ENCODE data around the gene FAM184B.

The FAM184B gene

DNA sequence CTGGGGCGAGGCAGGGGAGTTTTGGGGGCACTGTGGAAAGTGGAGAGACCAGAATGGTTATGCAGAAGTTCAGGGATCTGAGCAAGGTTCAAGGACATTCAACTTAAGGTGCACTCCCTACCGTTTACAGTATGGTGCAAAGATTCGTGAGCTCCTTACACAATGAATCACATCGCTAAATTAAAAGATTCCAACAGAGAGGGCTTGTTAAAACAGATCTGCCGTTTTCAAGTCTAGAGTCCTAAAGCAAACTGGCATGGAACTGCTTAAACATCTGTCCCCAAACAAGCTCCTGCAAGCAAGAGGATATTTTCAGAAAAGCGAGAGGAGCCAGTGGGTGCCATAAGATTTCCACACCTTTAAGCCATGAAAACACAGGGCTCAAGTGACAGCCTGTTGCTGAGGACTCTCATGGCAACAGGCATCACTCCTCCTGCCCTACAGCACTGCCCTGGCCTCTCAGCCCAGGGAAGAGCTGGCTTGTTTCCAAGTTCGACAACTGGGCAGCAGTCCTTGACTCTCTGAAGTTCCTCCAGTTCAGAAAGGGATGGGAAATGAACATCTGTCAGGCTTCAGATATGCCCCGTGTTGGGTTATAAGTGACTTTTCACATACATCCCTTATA, 10.0 kb downstream of the FAM184B start:
- no peak for DNase-seq

DNA sequence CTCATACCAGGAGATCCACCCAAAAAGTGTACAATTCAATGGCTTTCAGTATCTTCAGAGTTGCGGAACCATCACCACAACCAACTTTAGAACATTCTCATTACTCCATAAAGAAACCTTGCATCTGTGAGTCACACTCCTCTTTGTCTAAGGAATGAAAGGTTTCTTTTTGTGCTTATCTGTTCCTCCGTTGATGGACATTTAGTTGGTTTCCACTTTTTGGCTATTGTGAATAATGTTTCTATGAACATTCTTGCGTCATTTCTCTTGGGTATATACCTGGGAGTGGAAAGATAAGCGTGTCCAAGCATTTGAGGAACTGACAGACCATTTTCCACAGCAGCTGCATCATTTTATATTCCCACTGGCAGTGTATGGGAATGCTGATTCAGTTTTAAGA, 10.6 kb downstream of the FAM184B start:
- no peak for DNase-seq

DNA sequence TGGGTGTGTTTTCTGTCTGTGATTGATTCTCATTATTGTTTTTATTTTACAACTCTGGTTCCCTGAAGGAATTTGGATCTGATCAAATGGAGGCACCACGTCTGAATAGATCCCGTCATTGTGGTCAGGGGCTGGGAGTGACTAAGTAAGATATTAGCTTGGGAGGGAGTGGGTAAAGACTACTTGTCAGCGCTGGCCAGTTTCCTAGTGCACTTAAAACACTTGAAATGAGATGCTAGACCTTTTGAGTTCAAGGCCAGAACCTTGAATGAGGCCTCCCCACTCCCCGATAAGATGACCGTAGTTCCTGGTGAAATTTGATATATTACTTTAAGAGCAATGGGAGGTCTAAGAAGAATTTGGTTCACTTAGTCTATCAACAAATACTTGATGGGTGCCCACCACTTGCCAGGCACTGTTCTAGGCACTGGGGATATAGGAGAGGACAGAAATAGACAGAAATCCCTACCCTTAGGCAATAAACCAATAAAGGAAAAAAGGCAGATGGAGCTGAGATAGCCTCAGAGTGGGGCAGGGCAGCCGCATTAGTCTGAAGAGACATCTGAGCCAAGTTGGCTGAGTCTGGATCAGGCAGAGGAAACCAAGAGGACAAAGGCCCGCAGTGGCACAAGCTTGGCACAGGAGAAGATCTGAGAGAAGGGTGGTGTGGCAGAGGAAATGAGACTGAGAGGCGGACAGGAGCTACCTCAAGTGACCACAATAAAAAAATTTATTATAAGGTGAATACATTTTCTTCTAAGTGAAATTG, 11.8 kb downstream of the FAM184B start:
- no peak for DNase-seq

DNA sequence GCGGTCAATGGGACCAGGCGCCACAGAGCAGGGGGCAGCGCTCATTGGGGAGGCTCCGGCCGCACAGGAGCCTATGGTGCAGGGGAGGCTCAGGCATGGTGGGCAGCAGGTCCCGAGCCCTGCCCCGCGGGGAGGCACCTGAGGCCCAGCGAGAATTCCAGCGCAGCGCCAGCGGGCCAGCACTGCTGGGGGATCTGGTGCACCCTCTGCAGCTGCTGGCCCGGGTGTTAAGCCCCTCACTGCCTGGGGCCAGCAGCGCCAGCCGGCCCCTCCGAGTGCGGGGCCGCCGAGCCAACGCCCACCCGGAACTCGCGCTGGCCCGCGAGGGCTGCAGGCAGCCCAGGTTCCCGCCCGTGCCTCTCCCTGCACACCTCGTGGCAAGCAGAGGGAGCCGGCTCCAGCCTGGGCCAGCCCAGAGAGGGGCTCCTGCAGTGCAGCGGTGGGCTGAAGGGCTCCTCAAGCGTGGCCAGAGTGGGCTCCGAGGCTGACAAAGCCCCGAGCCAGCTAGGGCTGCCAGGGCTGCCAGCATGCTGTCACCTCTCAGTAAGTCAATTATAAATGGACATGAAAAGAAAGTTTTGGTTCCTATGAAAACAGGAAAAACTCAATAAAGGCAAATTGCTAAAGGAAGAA, 14.5 kb downstream of the FAM184B start:
- DNase-seq: no peak

DNA sequence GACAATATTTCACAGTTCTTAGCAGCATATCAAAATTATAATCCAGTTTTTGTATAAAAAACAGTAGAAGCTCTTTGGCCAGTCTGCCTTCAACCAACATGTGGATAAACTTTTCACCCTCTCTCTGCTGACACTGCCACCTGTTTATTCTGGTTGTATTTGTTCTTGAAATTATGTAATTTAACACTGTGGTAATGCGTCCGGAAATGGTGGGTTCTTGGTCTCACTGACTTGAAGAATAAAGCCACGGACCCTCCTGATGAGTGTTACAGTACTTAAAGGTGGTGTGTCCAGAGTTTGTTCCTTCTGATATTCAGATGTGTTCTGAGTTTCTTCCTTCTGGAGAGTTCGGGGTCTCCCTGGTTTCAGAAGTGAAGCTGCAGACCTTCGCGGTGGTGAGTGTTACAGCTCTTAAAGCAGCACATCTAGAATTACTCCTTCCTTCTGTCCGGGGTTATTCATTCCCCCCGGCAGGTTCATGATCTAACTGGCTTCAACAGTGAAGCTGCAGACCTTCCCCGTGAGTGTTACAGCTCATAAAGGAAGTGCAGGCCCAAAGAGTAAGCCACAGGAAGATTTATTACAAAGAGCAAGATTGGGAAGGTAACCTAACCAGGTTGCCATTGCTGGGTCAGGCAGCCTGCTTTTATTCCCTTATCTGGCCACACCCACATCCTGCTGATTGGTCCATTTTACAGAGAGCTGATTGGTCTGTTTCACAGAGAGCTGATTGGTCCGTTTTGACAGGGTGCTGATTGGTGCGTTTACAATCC, 15.7 kb downstream of the FAM184B start:
- DNase-seq: no peak

DNA sequence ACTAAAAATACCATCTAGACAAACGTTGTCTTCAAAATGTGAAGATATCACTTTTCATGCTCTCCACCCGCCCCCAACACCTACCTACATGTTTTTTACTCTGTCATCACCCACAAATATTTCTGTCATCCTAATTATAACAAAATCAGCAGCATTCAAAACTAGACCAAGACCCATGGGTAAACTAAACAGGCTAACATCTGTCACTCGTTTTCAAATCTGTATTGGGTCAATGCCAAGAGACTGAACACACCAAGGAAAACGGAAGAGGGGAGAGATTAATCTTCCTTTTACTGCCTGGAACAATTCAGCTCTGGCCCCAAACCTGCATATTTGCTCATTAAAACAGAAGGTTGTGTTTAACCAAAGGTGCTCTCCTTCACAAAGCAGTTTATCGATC, 17.5 kb downstream of the FAM184B start:
- no peak for DNase-seq

DNA sequence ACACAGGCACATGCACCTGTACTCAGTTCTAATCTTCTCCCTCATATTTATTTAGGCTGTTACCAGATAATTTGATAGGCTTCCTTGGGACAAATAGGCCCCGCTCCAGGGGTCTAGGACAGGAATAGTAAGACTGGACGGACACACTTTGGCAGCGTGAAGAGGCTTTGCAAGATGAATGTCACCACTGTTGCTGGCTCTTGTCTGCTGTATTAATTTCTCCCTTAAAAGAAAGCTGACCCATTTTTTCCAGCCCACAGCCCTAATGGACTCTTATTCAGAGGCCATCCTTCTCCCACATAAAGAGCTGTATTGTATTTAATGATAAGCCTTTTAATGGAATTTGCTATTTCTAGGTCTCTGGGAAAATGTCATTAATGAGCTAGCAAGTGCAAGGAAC, 18.0 kb downstream of the FAM184B start:
- no peak for DNase-seq

DNA sequence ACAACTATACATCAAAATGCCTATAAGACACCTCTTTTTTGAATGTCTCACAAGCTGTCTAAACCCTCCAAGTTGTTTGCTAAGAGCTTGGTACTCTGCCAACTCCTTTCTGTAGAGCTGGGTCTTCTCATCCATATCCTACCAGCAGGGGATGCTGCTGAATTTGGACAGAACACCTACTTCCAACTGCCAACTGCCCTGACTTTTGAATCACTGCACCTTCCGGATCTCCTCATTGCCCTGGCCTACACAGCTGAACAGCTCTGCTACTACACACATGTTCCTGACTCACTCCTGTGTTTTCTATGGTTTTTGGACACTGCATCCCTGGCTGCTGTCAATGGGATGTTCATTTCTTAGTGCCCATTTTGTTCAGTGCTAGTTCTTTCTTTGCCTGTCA, 18.7 kb downstream of the FAM184B start:
- peak in 1 of 2 donors; percentile 1 for DNase-seq

DNA sequence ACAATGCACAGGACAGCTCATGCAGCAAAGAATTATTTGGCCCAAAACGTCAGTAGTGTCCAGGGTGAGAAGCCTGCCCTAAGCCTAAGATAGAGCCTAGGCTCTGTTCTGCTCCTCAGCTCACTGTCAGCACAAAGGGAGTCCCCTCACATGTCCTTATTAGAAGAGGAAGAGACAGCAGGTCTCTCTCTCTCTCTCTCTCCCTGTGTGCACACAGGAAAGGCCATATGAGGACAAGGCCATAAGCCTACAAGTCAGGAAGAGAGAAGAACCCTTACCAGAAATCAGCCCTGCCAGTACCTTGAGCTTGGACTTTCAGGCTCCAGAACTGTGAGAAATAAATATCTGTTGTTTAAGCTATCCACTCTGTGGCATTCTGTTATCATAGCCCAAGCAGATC, 20.4 kb downstream of the FAM184B start:
- DNase-seq: no peak

DNA sequence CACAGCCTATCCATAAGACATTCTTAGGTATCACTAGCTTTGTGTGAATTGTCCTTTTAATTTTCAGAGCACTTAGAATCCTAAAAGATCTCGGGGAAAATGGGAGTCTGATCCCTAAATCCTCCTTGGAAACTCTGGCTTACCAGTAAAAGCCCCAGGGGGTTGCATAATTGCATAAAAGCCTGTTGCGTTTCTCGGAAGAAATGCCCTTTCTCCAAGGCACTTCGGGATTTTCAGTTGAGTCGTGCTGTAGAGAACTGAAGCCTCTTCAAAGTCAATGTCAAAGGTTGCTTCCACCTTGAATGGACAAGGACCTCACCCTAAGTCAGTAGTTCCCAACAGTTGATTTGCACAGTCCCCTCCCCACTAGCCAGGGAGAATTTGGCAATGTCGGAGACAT, 20.8 kb downstream of the FAM184B start:
- no peak for DNase-seq

DNA sequence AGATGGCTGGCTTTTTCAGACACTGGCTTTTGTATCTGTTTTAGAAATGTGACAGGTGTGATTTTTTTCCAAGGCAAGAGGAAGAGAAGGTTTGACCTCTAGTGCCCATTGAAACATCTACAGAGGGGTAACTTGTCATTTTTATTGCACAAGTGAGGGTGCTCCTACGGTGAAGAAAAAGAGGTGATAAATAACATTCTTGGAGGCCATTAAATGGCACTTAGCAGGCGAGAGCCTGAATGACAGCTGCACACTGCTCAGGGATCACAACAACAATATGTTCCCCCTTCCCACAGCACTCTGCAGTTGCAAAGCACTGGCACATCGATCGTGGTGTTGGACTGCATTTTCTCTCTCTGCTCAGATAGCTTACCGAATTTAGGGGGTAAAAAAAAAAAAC, 22.9 kb downstream of the FAM184B start:
- DNase-seq: no peak

DNA sequence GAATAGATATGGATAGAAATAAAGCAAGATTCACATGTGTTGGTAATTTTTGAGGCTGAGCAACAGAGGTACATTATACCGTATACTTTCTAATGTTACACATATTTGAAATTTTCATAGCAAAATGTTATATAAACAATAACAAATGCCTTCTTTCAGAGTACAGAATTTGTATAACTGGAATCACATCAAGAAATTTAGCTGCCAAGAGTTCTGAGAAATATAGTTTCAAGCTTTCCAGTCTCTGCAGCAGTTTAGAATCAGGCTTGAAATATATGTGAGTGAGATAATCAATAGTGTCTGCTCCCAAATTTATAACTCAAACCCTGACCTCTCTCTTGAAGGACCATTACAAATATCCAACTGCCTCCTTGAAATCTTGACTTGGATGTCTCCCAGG, 23.8 kb downstream of the FAM184B start:
- no peak for DNase-seq

DNA sequence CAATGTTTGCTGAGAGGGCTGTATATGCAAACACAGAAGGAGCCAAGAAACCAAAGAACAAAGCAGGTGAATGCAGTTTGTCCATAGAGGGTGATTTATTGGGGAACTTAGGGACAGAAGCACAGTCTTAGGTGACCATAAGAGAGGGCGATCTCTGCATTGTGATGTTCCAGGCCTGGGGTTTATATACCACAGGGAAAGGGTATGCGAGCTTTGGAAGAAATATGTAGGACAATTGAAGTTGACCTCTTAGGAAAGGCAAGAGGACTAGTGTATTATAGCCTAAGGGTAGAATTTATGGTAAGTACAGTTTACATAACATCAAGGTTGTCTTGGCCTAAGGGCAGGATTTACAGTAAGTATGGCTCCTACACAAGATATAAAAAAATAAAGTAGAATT, 27.8 kb downstream of the FAM184B start:
- DNase-seq: no peak

DNA sequence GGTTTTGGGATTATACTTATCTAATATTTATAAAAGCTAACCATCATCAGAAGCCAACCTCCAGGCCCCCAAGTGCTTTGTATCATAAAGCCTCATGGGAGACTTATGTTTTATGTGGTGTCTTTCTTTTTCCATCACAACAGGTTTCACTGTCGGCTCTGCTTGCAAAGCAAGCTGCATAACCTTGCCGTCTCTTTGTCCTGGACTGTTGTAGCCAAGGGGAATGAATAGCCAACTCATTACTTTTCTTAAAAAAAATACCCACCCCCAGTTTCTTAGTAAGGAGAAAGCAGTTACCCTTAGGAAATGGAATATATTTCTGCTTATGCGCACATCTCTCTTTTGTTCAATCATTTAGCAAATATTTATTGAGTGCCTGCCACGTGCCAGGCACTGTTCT, 40.7 kb downstream of the FAM184B start:
- no peak for DNase-seq

DNA sequence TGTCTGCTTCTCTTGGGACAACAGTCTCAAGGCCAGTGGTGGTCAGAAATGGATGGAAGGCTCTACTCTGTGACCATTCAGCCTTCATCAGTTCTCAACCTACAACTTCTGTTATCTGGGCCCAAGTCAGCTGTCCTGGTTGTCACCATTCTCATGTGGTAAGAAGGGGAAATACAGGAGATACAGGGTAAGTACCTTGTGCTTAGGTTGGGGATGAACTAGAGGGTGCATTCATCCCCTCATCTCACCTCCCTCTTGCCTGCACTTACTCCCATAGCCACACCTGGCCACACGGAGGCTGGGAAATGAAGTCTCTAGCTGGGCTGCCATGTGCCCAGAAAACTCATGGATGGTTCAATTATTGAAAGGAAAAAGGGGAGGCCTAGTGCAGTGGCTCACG, 44.9 kb downstream of the FAM184B start:
- DNase-seq: no peak

DNA sequence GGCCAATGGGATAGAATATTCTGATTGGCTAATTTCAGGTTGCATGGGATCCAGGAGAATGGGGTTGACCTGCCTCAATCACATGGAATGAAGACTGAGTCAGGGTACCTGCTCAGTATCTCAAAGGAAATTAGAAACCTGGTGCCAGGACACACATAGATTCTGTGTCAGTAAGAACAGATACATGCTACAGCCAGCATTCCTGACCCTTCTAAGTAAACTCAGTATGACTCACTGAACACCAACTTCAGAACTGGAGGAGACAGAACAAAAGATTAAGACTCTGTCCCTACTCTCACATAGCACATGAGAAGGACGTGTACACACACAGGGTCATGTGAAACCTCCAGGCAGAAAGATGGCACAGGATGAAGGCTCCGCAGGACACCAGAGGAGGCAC, 54.5 kb downstream of the FAM184B start:
- no peak for DNase-seq

DNA sequence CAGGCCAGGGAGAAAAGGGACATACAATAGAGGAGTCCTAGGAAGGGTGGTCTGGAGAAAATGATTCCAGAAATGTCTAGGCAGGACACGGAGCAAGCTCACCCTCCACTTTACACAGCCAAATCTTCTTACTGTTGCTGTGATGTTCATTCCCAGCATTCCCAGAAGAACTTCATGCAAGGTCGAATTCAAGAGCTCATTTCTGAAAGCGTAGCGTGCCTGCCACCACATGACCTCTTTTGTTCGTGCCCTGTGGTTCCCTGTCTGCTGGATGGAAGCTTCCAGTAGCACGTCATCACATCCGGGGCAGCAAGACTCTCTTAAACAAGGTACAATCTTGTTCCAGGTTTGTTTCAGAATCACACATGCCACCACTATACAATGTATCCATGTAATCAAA, 57.8 kb downstream of the FAM184B start:
- no peak for DNase-seq

DNA sequence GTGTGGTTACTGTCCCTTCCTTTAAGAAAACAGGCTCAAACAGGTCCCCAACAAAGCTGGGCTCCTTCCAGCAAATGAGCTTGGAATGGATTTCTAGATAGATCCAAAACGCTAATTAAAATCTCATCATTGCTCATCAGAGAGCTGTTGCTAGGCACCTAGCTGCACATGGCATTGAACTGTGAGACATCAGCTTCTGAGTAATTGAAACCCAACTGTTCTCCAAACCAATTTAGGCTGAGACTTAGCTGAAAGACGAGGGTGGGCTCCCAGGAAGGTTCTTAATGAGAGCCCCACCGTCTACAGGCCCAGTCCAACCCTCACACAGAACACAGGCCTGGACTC, 59.1 kb downstream of the FAM184B start:
- DNase-seq: no peak

DNA sequence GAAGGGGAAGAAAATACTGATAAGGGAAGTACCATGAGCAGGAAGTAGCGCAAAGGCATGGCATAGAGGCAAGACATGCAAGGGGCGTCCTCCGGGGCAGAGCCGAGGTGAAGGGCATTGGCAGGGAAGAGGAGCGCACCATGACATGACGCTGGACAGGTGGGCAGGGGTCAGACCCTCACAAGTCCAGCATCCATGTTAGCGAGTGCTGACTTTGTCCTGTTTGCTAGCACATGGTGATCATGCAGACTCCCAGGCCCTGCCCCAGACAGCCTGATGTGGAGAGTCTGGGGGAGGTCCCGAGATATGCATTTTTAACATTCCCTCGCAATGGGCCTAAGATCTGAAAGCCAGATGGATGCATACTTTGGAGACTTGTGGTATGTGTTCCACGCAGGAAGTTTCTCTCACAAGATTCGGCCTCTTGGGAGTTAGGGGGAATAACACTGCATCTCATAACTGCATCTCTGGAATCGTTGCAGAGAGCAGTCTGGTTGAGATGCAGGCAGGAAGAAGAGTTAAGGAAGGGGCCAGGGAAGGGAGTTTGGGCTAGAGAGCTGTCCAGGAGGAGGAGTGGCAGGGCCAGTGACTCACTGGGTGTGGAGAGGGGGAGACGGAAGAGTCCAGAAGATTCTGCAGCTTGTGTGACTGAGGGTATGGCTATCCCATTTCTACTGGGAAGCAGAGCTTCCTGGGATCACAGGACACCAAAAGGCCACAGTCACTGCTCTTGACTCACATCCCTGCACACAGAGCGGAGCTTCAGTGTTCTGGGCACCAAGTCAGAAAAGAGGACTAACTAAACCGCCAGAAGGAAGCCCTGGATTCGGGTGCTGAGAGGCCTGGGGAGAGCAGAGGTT, 59.7 kb downstream of the FAM184B start:
- no peak for DNase-seq

DNA sequence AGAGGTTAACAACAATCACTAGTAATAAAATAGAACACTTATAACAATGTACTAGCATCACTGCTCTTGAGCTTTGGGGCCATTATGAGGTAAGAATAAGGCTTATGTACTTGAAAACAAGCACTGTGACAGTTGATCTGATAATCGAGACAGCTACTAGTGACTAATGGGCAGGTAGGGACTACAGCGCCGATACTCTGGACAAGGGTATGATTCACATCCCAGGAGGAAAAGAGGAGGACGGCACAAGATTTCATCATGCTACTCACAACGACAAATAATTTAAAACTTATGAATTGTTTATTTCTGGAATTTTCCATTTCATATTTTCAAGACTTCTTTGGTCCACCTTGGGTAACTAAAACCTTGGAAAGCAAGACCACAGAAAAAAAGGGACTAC, 62.3 kb downstream of the FAM184B start:
- DNase-seq: no peak

DNA sequence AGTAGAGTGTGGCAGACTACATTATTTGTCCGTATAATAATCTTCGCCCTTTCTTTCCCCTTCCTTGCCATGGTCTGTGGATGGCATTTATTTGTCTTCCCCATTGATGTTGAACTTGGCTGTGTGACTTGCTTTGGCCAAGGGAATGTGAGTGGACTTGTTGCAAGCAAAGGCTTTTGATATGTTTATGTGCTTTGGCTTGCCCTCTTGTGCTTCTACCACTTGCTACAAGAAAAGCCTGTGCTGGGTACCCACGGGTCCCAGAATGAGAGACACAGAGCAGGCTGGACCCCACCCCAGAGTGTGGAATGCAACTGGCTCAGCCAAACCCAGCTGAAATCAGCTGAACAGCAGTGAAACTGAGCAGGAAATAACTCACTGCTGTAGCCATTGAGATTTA, 63.0 kb downstream of the FAM184B start:
- no peak for DNase-seq

DNA sequence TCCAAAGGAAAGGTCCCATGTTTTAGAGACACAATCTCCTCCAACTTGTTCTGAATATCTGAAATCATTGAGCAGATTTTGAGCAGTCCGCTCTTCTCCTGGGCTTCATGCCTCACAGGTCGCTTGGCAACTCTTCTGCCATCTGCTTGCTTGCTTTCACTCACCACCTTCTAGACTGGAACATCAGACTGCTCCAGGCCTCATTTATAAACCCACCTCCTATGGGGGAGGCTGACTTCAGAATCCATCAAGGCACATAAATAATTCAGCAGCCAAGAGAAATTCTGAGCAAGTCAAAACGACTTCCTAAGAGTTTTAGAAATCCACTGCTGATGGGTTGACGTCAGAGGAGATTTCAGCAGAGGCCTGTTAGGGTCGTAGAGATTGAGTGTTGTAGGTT, 64.1 kb downstream of the FAM184B start:
- no peak for DNase-seq

DNA sequence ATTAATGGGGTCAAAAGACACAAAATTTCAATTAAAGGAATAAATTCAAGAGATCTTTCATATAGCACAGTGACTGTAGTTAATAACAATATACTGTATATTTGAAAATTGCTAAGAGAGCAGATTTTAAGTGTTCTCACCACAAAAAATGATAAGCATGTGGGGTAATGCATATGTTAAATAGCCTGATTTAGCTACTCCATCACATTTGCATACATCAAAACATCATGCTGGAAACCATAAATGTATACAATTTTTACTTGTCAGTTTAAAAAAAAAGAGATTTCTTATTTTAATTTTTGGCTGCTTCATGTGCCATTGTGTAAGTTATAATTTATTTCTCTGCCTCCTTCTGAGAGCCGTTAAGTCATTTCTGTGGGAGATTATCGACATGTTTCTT, 65.9 kb downstream of the FAM184B start:
- DNase-seq: no peak
